ENCODE data around the gene SYT7.

Gene SYT7

GRCh38 chr11:61613870-61614269 is 33.0 kb upstream of the SYT7 start:
- no peak for TF ChIP-seq SIN3A (IDR thresholded peaks at IDR 0.05; ENCODE audit: borderline replicate concordance, insufficient read depth, low read length)
- TF ChIP-seq, protein P1, sequence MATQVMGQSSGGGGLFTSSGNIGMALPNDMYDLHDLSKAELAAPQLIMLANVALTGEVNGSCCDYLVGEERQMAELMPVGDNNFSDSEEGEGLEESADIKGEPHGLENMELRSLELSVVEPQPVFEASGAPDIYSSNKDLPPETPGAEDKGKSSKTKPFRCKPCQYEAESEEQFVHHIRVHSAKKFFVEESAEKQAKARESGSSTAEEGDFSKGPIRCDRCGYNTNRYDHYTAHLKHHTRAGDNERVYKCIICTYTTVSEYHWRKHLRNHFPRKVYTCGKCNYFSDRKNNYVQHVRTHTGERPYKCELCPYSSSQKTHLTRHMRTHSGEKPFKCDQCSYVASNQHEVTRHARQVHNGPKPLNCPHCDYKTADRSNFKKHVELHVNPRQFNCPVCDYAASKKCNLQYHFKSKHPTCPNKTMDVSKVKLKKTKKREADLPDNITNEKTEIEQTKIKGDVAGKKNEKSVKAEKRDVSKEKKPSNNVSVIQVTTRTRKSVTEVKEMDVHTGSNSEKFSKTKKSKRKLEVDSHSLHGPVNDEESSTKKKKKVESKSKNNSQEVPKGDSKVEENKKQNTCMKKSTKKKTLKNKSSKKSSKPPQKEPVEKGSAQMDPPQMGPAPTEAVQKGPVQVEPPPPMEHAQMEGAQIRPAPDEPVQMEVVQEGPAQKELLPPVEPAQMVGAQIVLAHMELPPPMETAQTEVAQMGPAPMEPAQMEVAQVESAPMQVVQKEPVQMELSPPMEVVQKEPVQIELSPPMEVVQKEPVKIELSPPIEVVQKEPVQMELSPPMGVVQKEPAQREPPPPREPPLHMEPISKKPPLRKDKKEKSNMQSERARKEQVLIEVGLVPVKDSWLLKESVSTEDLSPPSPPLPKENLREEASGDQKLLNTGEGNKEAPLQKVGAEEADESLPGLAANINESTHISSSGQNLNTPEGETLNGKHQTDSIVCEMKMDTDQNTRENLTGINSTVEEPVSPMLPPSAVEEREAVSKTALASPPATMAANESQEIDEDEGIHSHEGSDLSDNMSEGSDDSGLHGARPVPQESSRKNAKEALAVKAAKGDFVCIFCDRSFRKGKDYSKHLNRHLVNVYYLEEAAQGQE (IDR thresholded peaks at IDR 0.05; ENCODE audit: insufficient read depth in 1 of 2, low read depth in 2 of 2, low read length in 2 of 2): no peak
- TF ChIP-seq TAF1 (IDR thresholded peaks at IDR 0.05; ENCODE audit: borderline replicate concordance, insufficient read depth, low read length): no peak
- TF ChIP-seq POLR2AphosphoS5 (IDR thresholded peaks at IDR 0.05; ENCODE audit: low read depth, low read length): no peak
- TF ChIP-seq FOXP2 (optimal IDR thresholded peaks at IDR 0.05; ENCODE audit: borderline replicate concordance, extremely low read depth, extremely low read length, insufficient read depth): no peak

GRCh38 chr11:61613051-61613450 is 32.2 kb upstream of the SYT7 start:
- TF ChIP-seq FOXP2 (optimal IDR thresholded peaks at IDR 0.05; ENCODE audit: borderline replicate concordance, extremely low read depth, extremely low read length, insufficient read depth): no peak
- TF ChIP-seq SIN3A (IDR thresholded peaks at IDR 0.05; ENCODE audit: borderline replicate concordance, insufficient read depth, low read length): no peak
- TF ChIP-seq TAF1 (IDR thresholded peaks at IDR 0.05; ENCODE audit: borderline replicate concordance, insufficient read depth, low read length): no peak
- TF ChIP-seq POLR2AphosphoS5 (IDR thresholded peaks at IDR 0.05; ENCODE audit: low read depth, low read length): no peak
- TF ChIP-seq, protein P1 (IDR thresholded peaks at IDR 0.05; ENCODE audit: insufficient read depth in 1 of 2, low read depth in 2 of 2, low read length in 2 of 2): no peak

DNA sequence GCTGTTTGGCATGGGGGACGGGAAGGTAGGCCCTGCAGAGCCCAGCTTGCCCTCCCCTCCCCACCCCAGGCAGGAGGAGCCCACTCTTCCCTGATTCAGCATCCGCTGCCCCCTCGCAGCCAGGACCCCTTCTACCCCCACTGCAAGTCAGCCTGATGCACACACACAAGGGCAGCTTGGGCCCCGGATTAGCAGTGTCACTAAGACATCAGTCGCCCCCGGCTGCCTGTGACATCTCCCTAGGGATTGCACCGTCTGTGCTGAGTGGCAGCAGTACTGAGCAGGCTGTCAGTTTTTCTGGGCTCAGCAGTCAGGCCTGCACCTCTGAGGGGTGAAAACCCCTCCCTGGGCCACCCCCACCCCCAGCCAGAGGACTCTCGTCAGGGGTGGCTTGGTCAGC is 30.4 kb upstream of the SYT7 start:
- TF ChIP-seq TAF1 (IDR thresholded peaks at IDR 0.05; ENCODE audit: borderline replicate concordance, insufficient read depth, low read length) (no peak), SIN3A (IDR thresholded peaks at IDR 0.05; ENCODE audit: borderline replicate concordance, insufficient read depth, low read length) (no peak), POLR2AphosphoS5 (IDR thresholded peaks at IDR 0.05; ENCODE audit: low read depth, low read length) (no peak), FOXP2 (optimal IDR thresholded peaks at IDR 0.05; ENCODE audit: borderline replicate concordance, extremely low read depth, extremely low read length, insufficient read depth) (no peak)
- TF ChIP-seq, protein P1 (IDR thresholded peaks at IDR 0.05; ENCODE audit: insufficient read depth in 1 of 2, low read depth in 2 of 2, low read length in 2 of 2): no peak

- TF ChIP-seq, protein P1 (IDR thresholded peaks at IDR 0.05; ENCODE audit: insufficient read depth in 1 of 2, low read depth in 2 of 2, low read length in 2 of 2): no peak
- TF ChIP-seq TAF1 (IDR thresholded peaks at IDR 0.05; ENCODE audit: borderline replicate concordance, insufficient read depth, low read length): no peak
Observed at GRCh38 chr11:61610905-61611304, 30.0 kb upstream of the SYT7 start.

GRCh38 chr11:61609980-61610366 is 29.1 kb upstream of the SYT7 start:
- no peak for TF ChIP-seq SIN3A (IDR thresholded peaks at IDR 0.05; ENCODE audit: borderline replicate concordance, insufficient read depth, low read length)
- no peak for TF ChIP-seq FOXP2 (optimal IDR thresholded peaks at IDR 0.05; ENCODE audit: borderline replicate concordance, extremely low read depth, extremely low read length, insufficient read depth)
- no peak for TF ChIP-seq TAF1 (IDR thresholded peaks at IDR 0.05; ENCODE audit: borderline replicate concordance, insufficient read depth, low read length)
- TF ChIP-seq POLR2AphosphoS5 (IDR thresholded peaks at IDR 0.05; ENCODE audit: low read depth, low read length): no peak
- TF ChIP-seq, protein P1 (IDR thresholded peaks at IDR 0.05; ENCODE audit: insufficient read depth in 1 of 2, low read depth in 2 of 2, low read length in 2 of 2): no peak

Measured in PFSK-1 (cell line).